RWPE2 (cell line): ENCODE data around the gene PRLR.

Experiments
- ATAC-seq: fragments of 200-7000 bp; cut with Tn5 transposase; 3 replicates; pipeline ENCODE4 v1.9.1; 2021; ENCODE audit warnings: low read depth
- DNase-seq: peaks from one replicate; pipeline ENCODE4 v3.0.0-alpha.2; 2020; ENCODE audit warnings: low spot score
- H3K27ac ChIP-seq: fragments of 450-650 bp; 2 replicates; pipeline ENCODE4 v1.5.1; 2017; ENCODE audit warnings: mild to moderate bottlenecking; ENCODE audit not compliant: poor library complexity, severe bottlenecking
- H3K27me3 ChIP-seq: fragments of 250-450 bp; sonication (Bioruptor Pico); 2 replicates; pipeline ENCODE4 v1.5.1; 2021; ENCODE audit warnings: mild to moderate bottlenecking, moderate library complexity; ENCODE audit not compliant: insufficient read depth, poor library complexity, severe bottlenecking
- H3K36me3 ChIP-seq: fragments of 250-450 bp; sonication (Bioruptor Pico); 2 replicates; pipeline ENCODE4 v1.5.1; 2020; ENCODE audit warnings: low read depth, mild to moderate bottlenecking, moderate library complexity
- H3K4me1 ChIP-seq: fragments of 250-450 bp; sonication (Bioruptor Pico); 2 replicates; pipeline ENCODE4 v1.5.1; 2021; ENCODE audit warnings: mild to moderate bottlenecking, moderate library complexity; ENCODE audit not compliant: insufficient read depth, poor library complexity, severe bottlenecking
- H3K4me3 ChIP-seq: fragments of 250-450 bp; sonication (Bioruptor Pico); 2 replicates; pipeline ENCODE4 v1.5.1; 2021; ENCODE audit warnings: mild to moderate bottlenecking, moderate library complexity; ENCODE audit not compliant: severe bottlenecking
- H3K9me3 ChIP-seq: fragments of 250-450 bp; sonication (Bioruptor Pico); 2 replicates; pipeline ENCODE4 v1.5.1; 2021; ENCODE audit warnings: mild to moderate bottlenecking, moderate library complexity; ENCODE audit not compliant: severe bottlenecking
- TF ChIP-seq, protein P1 (sequence below): fragments of 450-650 bp; IDR thresholded peaks from one replicate; pipeline ENCODE4 v1.5.1; 2017; ENCODE audit warnings: mild to moderate bottlenecking, moderate library complexity; ENCODE audit not compliant: poor library complexity, severe bottlenecking

Gene PRLR

DNA sequence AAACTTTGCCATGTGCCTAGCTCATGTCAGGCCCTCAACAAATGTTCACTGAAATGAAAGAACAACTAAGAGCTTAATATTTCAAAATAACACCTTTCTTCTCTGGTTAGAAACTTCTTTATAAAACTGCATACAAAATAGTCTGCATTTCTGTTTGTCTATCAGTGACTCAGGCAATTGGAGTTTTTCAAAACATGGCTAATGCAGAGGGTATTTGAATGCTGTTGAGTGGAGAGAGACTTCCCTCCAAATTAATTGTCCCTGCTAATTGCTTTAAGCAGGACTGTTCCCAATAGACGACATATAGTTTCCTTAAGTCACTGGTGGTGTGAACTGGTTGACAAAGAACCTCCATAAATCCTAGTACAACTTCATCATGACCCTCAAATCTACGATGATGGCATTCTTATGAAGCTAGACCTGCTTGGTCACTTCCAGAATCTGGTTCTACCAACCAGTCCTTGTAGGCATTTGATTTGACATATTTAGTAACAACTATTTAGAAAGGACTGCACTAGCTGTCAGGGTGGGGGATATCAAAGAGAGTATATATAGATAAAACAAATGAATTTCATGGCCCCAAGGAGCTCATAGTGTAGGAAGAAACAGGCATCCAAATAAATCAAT, 84.5 kb downstream of the PRLR start:
- Histone ChIP-seq H3K27ac (no peak overlapping the region), H3K36me3 (no peaks in the 10 kb centered on the region), H3K9me3 (no peaks in the 10 kb centered on the region), H3K4me1 (no peaks in the 10 kb centered on the region), H3K27me3 (peaks cover 26% of the 10 kb centered on the region), H3K4me3 (no peak overlapping the region)
- TF ChIP-seq, protein P1, sequence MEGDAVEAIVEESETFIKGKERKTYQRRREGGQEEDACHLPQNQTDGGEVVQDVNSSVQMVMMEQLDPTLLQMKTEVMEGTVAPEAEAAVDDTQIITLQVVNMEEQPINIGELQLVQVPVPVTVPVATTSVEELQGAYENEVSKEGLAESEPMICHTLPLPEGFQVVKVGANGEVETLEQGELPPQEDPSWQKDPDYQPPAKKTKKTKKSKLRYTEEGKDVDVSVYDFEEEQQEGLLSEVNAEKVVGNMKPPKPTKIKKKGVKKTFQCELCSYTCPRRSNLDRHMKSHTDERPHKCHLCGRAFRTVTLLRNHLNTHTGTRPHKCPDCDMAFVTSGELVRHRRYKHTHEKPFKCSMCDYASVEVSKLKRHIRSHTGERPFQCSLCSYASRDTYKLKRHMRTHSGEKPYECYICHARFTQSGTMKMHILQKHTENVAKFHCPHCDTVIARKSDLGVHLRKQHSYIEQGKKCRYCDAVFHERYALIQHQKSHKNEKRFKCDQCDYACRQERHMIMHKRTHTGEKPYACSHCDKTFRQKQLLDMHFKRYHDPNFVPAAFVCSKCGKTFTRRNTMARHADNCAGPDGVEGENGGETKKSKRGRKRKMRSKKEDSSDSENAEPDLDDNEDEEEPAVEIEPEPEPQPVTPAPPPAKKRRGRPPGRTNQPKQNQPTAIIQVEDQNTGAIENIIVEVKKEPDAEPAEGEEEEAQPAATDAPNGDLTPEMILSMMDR = no peak
- DNase-seq (no peak), ATAC-seq (peak; percentile 40; the same call in 1 of the 3 replicates)

DNA sequence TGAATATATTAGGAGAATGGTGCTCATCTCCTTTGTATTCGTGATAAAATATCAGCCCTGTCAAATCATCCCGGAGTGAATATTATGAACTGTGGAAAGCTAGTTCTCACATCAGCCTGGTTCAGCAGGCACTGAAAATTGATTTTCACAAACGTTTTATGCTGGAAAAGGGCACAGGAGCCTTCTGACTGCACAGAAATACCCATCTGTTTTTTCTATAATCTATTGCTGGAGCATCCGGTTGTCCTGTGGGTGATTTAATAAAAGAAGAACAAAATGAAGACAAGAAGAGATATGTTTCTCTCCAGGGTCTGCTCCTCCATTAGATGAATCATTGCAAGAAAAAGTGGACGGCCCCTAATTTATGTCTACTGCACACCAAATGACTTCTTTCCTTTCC, 85.3 kb downstream of the PRLR start:
- H3K9me3 ChIP-seq = no peaks in the 10 kb centered on the region
- DNase-seq (no peak), ATAC-seq (no peak)
- no peaks in the 10 kb centered on the region for H3K36me3 ChIP-seq
- no peaks in the 10 kb centered on the region for H3K4me1 ChIP-seq
- H3K27ac ChIP-seq = no peak overlapping the region
- no peak overlapping the region for H3K4me3 ChIP-seq
- TF ChIP-seq, protein P1 = no peak
- peaks cover 26% of the 10 kb centered on the region for H3K27me3 ChIP-seq

DNA sequence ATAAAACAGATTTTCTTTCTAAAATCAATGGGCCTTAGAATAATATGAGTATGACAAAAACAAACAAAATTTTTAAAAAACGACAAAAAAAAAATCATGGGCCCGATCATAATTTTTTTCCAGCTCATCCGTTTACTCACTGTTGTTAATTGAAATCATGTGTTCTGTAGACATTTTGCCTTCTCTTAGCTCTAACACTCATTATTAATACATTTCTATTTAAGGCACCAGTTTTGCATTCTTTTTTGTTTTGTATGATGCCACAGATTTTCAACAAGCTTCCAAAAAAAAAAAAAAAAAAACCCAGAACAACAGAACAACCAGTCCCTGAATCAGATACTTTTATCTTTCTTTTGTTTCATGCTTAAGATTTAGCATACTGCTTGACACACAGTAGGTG, 86.4 kb downstream of the PRLR start:
- H3K4me3 ChIP-seq = no peak overlapping the region
- H3K27me3 ChIP-seq = peaks cover 21% of the 10 kb centered on the region
- no peaks in the 10 kb centered on the region for H3K36me3 ChIP-seq
- H3K9me3 ChIP-seq = no peaks in the 10 kb centered on the region
- DNase-seq (no peak), ATAC-seq (no peak)
- no peaks in the 10 kb centered on the region for H3K4me1 ChIP-seq
- H3K27ac ChIP-seq = no peak overlapping the region
- TF ChIP-seq, protein P1 = no peak

DNA sequence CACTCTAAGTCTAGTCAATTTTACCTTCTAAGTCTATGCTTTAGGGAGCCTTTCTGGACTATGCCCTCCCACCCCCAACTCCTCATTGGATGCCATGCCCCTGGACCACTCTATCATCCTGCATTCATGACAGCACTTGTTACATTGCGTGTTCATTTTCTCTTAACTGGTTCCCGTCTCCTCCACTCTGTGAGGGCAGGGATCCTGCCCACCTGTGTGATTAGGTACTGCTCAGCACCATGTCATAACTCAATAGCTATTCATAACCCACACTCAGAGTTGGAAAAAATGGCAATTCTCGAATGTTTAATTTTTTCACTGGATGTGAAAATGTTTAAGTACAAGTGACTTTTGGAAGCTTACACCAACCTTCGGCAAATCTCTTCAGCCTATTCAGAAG, 88.5 kb downstream of the PRLR start:
- Histone ChIP-seq H3K9me3 (no peaks in the 10 kb centered on the region), H3K27ac (no peak overlapping the region), H3K27me3 (peaks cover 21% of the 10 kb centered on the region), H3K36me3 (no peaks in the 10 kb centered on the region), H3K4me1 (no peaks in the 10 kb centered on the region), H3K4me3 (no peak overlapping the region)
- TF ChIP-seq, protein P1 = no peak
- DNase-seq = no peak
- ATAC-seq = no peak

GRCh38 chr5:35138232-35138631, 92.1 kb downstream of the PRLR start:
- no peaks in the 10 kb centered on the region for H3K9me3 ChIP-seq
- TF ChIP-seq, protein P1 = no peak
- DNase-seq (no peak), ATAC-seq (no peak)
- peaks cover 17% of the 10 kb centered on the region for H3K27me3 ChIP-seq
- no peak overlapping the region for H3K4me3 ChIP-seq
- no peak overlapping the region for H3K27ac ChIP-seq
- H3K4me1 ChIP-seq = no peaks in the 10 kb centered on the region
- no peaks in the 10 kb centered on the region for H3K36me3 ChIP-seq
